WTC11 (cell line): ENCODE results near the gene HERPUD2.

ENCODE experiments used
- CTCF ChIP-seq: fragments of 200-600 bp; IDR thresholded peaks from 2 replicates; pipeline ENCODE4 v1.8.0; 2022; ENCODE audit warnings: antibody characterized with exemption
- ZNF138 ChIP-seq: sonication (generic); formaldehyde crosslinking; conservative IDR thresholded peaks from 2 replicates; pipeline ENCODE4 v1.8.1; 2022; ENCODE audit warnings: mild to moderate bottlenecking, moderate library complexity, missing genetic modification reagents

- TF ChIP-seq ZNF138 (CRISPR knock-in tag) (no peak), CTCF (no peak)
These were observed 40.5 kb upstream of the HERPUD2 start for GRCh38 chr7:35735396-35735795.
